ENCODE measurements around the gene PTPN4. TPM values are rescaled to one million over a fixed set of nuclear protein-coding genes. Genes with fewer than 3 reads are reported as not detected.

PTPN4 gene
- total and polyA plus RNA-seq, 9 of the 15 experiments (the other 6 are each of a cell fraction or from before 2014, with no cell fraction given): 5.0 to 32.8 (median 27.3) TPM

GRCh38 chr2:120028795-120029194 is 269.1 kb downstream of the PTPN4 start:
- Histone ChIP-seq H3K9me3 (replicated peaks; ENCODE audit: control insufficient read depth, insufficient read depth, low read depth, low read length) (no peaks in the 10 kb centered on the region), H3K4me1 (replicated peaks in 1 of 2; ENCODE audit: control insufficient read depth in 2 of 2, insufficient read depth in 2 of 2, low read length in 2 of 2) (no peaks in the 10 kb centered on the region), H4K20me1 (replicated peaks; ENCODE audit: control insufficient read depth, insufficient read depth, low read length) (no peaks in the 10 kb centered on the region; the same call in 1 of the 2 replicates), H3K4me3 (no peak overlapping the region), H3K9me1 (ENCODE audit: control insufficient read depth, insufficient read depth, low read length) (no peaks in the 10 kb centered on the region), H3K9ac (ENCODE audit: insufficient read depth in 1 of 2, low read depth in 2 of 2, low read length in 2 of 2) (no peak overlapping the region), H2AFZ (ENCODE audit: low read depth, low read length) (no peak overlapping the region), H3K79me2 (ENCODE audit: control insufficient read depth, insufficient read depth, low read length) (no peaks in the 10 kb centered on the region), H3K36me3 (ENCODE audit: control insufficient read depth, insufficient read depth, low read length) (no peaks in the 10 kb centered on the region), H3K4me2 (ENCODE audit: insufficient read depth, low read length) (no peak overlapping the region), H3K27ac (ENCODE audit: extremely low read depth, low read depth, low read length) (no peak overlapping the region), H3K27me3 (ENCODE audit: control insufficient read depth in 2 of 2, insufficient read depth in 2 of 2, low read length in 2 of 2) (no peaks in the 10 kb centered on the region)
- ChIA-PET CTCF (ENCODE audit: low intra/inter-chr PET ratio) (no interaction called here), POLR2A (interaction anchor here (0.7 kb wide), 1 partner anchor 59 kb away, joined by 3 read pairs; no protein-coding TSS in a partner anchor)
- intact Hi-C loops (cut with micrococcal nuclease) (no loop called here), in situ Hi-C loops (cut with MboI) (no loop called here)
- DNase-seq (ENCODE audit: extremely low read depth in 1 of 4, low spot score in 3 of 4): no peak
- WGBS (ENCODE audit: insufficient coverage, low coverage, missing lambda C conversion rate): 45% methylated on average over 4 of the region's 5 CpGs
- BruUV-seq (replicated peaks): no TSS peak
- no peak for FAIRE-seq
- no peak for ATAC-seq
- TF ChIP-seq RBM17 (IDR thresholded peaks at IDR 0.05; ENCODE audit: borderline replicate concordance, low read depth, low read length) (no peak), ZKSCAN1 (IDR thresholded peaks at IDR 0.05; ENCODE audit: low read depth, low read length) (peak; percentile 76)

- no peaks in the 10 kb centered on the region for H3K36me3 ChIP-seq (ENCODE audit: control insufficient read depth, insufficient read depth, low read length)
- H3K79me2 ChIP-seq (ENCODE audit: control insufficient read depth, insufficient read depth, low read length): no peaks in the 10 kb centered on the region
- no TSS peak for BruUV-seq (replicated peaks)
- no peak for DNase-seq (ENCODE audit: extremely low read depth in 1 of 4, low spot score in 3 of 4)
- H3K27me3 ChIP-seq (ENCODE audit: control insufficient read depth in 2 of 2, insufficient read depth in 2 of 2, low read length in 2 of 2): no peaks in the 10 kb centered on the region
- H3K9me1 ChIP-seq (ENCODE audit: control insufficient read depth, insufficient read depth, low read length): no peaks in the 10 kb centered on the region
- H3K4me3 ChIP-seq: no peak overlapping the region
- intact Hi-C loops (cut with micrococcal nuclease): no loop called here
- in situ Hi-C loops (cut with MboI): no loop called here
- ChIA-PET CTCF (ENCODE audit: low intra/inter-chr PET ratio) (no interaction called here), POLR2A (no interaction called here)
- 51% methylated on average over 15 of the region's 15 CpGs for WGBS (ENCODE audit: insufficient coverage, low coverage, missing lambda C conversion rate)
- no peak overlapping the region; a peak in 1 of 4 replicates for H3K9ac ChIP-seq (ENCODE audit: insufficient read depth in 1 of 2, low read depth in 2 of 2, low read length in 2 of 2)
- FAIRE-seq: peak; percentile 6
- no peak overlapping the region for H3K4me2 ChIP-seq (ENCODE audit: insufficient read depth, low read length)
- H4K20me1 ChIP-seq (replicated peaks; ENCODE audit: control insufficient read depth, insufficient read depth, low read length): no peaks in the 10 kb centered on the region; the same call in 1 of the 2 replicates
- H3K9me3 ChIP-seq (replicated peaks; ENCODE audit: control insufficient read depth, insufficient read depth, low read depth, low read length): no peaks in the 10 kb centered on the region
- no peak for ATAC-seq
- H3K4me1 ChIP-seq (replicated peaks in 1 of 2; ENCODE audit: control insufficient read depth in 2 of 2, insufficient read depth in 2 of 2, low read length in 2 of 2): no peaks in the 10 kb centered on the region
- no peak overlapping the region for H2AFZ ChIP-seq (ENCODE audit: low read depth, low read length)
- H3K27ac ChIP-seq (ENCODE audit: extremely low read depth, low read depth, low read length): no peak overlapping the region
- no peak for TF ChIP-seq SNRNP70 (optimal IDR thresholded peaks at IDR 0.05; ENCODE audit: low read depth, low read length)
- TF ChIP-seq BACH1 (tag; IDR thresholded peaks at IDR 0.05): no peak
- no peak for TF ChIP-seq ELF1 (tag; IDR thresholded peaks at IDR 0.05)
- TF ChIP-seq MXI1 (IDR thresholded peaks at IDR 0.05; ENCODE audit: low read depth, low read length): no peak
- no peak for TF ChIP-seq ZNF224 (CRISPR knock-in tag; IDR thresholded peaks at IDR 0.05)
- no peak for TF ChIP-seq CREB1 (IDR thresholded peaks at IDR 0.05)
- TF ChIP-seq CREB1 (CRISPR knock-in tag; IDR thresholded peaks at IDR 0.05): no peak
- TF ChIP-seq DNMT1 (IDR thresholded peaks at IDR 0.05): no peak
- no peak for TF ChIP-seq ZNF324 (CRISPR knock-in tag; IDR thresholded peaks at IDR 0.05)
- no peak for TF ChIP-seq FOS (IDR thresholded peaks at IDR 0.05; ENCODE audit: extremely low read depth, insufficient read length)
- TF ChIP-seq, protein P1, sequence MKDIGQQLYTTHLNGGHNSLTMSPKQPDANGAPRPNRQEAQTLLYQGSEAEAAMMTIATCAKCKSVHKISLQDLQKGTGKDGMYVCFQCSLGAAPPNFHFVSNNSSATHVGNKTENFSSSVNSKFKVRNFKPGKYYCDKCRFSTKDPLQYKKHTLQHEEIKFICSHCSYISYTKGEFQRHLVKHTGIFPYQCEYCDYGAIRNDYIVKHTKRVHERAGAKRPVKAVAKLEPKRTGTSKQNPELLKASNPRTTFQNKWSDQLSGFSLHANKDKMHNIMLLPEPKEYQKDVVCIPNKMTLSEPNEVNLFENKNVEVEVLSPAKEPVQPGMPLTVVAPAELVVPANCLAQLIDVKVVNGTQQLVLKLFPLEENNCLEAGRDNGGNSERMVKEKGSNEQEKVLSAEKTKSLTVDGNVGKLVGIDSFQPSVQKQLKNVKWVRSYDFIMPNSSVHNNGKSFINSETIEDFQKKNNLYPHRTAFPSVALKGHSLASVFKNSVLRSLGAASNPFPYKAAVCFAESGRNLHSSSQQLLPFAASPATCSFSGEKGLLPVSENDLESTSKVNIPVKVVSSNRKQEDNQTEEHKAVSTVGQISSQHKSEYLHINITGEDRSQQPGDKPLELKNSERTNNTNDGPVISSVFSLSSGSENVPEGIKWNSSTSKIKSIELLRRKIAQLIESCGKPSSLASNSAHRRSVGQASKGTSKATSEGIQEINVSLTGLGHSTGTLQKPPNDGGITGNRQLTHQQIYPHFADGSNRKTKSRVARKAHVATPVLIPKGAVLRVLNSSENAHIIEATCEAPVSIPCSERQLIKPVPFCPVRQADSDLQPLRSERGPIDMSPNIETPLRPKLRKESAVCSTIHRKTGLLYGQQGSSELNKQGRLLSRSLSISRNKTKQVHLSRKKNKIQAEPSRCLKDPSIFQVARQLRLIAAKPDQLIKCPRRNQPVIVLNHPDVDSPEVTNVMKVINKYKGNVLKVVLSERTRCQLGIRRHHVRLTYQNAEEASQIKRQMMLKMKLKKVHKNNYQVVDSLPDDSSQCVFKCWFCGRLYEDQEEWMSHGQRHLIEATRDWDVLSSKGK (CRISPR knock-in tag; IDR thresholded peaks at IDR 0.05): no peak
Measured at GRCh38 chr2:120029672-120030640, 270.2 kb downstream of the PTPN4 start.

Data from K562 (cell line).